Erythroblast (primary cell): Measurements from ENCODE around the gene DENND11.

Source experiments
- GATA1 ChIP-seq: IDR thresholded peaks from 2 replicates; pipeline ENCODE4 v1.6.1; 2011; ENCODE audit warnings: low read depth, mild to moderate bottlenecking, control low read depth, low read length, moderate library complexity
- POLR2A ChIP-seq: IDR thresholded peaks from 2 replicates; pipeline ENCODE4 v1.6.1; 2011; ENCODE audit warnings: mild to moderate bottlenecking, low read length

- TF ChIP-seq POLR2A (no peak), GATA1 (no peak)
Measured at GRCh38 chr7:141674171-141674671, 27.7 kb downstream of the DENND11 start.
